Stimulated activated CD8-positive, alpha-beta memory T cell treated with anti-CD3 and anti-CD28 coated beads, Interleukin-15, amount 100 ng/mL, for 1 hour (primary cell): ENCODE results near the gene GALNT14.

Source experiments
- DNase-seq: peaks from one replicate; pipeline ENCODE4 v3.0.0-alpha.2; 2020; ENCODE audit warnings: low read depth

GALNT14 gene

GRCh38 chr2:31053929-31054782, 84.1 kb downstream of the GALNT14 start:
- no peak for DNase-seq

GRCh38 chr2:31052284-31052683, 86.0 kb downstream of the GALNT14 start:
- DNase-seq: no peak

GRCh38 chr2:31051258-31052140, 86.7 kb downstream of the GALNT14 start:
- DNase-seq: no peak

GRCh38 chr2:31049916-31050588, 88.2 kb downstream of the GALNT14 start:
- DNase-seq: no peak

GRCh38 chr2:31049264-31049663, 89.0 kb downstream of the GALNT14 start:
- DNase-seq: no peak

GRCh38 chr2:31047599-31047998, 90.6 kb downstream of the GALNT14 start:
- no peak for DNase-seq

- no peak for DNase-seq
Measured at GRCh38 chr2:31038385-31038784, 99.9 kb downstream of the GALNT14 start.

- DNase-seq: no peak
Measured at GRCh38 chr2:31037058-31037457, 101.2 kb downstream of the GALNT14 start.

GRCh38 chr2:31033032-31033431, 105.2 kb downstream of the GALNT14 start:
- DNase-seq: no peak

- no peak for DNase-seq
Measured at GRCh38 chr2:31032475-31032874, 105.8 kb downstream of the GALNT14 start.

GRCh38 chr2:31031132-31031706, 107.0 kb downstream of the GALNT14 start:
- DNase-seq: no peak

GRCh38 chr2:31028417-31028816, 109.8 kb downstream of the GALNT14 start:
- no peak for DNase-seq

- DNase-seq: no peak
Measured at GRCh38 chr2:31027549-31027948, 110.7 kb downstream of the GALNT14 start.

GRCh38 chr2:31023541-31023940, 114.7 kb downstream of the GALNT14 start:
- no peak for DNase-seq

GRCh38 chr2:31020713-31021112, 117.5 kb downstream of the GALNT14 start:
- DNase-seq: no peak

- DNase-seq: no peak
Measured at GRCh38 chr2:31018280-31018679, 120.0 kb downstream of the GALNT14 start.

- DNase-seq: no peak
Measured at GRCh38 chr2:31016648-31017047, 121.6 kb downstream of the GALNT14 start.

GRCh38 chr2:31014516-31014915, 123.7 kb downstream of the GALNT14 start:
- DNase-seq: no peak

- no peak for DNase-seq
Measured at GRCh38 chr2:31013301-31013700, 124.9 kb downstream of the GALNT14 start.

GRCh38 chr2:31012406-31012805, 125.8 kb downstream of the GALNT14 start:
- no peak for DNase-seq

GRCh38 chr2:31011587-31011986, 126.7 kb downstream of the GALNT14 start:
- DNase-seq: no peak

GRCh38 chr2:31008561-31009114, 129.6 kb downstream of the GALNT14 start:
- no peak for DNase-seq
